Measurements from ENCODE around the gene CUZD1. TPM values are rescaled to one million over a fixed set of nuclear protein-coding genes. Genes with fewer than 3 reads are reported as not detected.
A peak's percentile ranks its signal among the peaks of the same experiment; 100 is the strongest.
"Not testable (repeated sequence)": the region's sequence is repeated elsewhere in the genome, so short reads cannot be mapped to it uniquely, and the experiment has no call there.

The CUZD1 gene
- total RNA-seq, 1 donor from 2014 or later: 0.56 TPM

DNA sequence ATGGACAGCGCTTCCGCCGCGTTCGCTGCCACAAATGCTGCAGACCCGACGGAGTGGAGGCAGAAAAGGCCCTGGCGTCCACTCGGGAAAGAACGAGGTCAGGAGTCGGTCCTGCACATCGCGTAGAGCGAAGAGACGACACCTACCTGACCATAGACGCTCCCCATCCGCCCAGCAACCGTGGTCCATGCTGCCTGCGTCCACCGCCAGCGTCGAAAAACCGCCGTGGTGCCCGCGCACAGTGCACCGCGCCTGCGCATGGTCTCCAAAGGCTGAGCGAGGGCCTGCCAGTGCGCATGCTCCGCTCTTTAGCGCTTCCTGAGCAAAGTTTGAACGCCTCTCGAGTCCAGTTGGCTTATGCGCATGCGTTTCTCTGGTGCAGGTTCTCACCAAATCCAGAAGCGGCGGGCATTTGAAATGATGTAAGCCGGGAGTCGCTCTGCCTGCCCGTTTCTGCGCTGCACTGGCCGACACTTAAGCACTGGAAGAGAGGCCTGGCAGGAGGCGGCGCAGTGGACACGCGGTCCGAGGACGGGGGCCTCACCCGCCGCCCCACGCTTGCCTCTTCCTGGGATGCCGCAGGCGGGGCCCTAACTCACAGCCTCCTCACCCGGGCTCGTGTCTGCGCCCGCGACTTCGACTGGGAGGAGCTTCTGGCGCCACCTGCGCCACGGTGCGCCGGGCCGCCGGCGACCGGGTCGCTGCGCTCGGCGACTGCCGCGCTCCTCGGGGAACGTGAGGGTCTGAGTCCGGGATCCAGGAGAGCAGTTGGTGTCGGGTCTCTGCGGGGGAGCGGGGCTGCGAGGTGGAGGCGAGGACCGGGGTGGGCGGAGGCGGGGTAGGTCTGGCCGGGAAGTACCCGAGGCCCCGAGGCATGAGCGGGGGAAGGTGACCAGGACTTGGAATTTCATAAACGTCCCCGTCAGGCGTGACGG is 33.9 kb upstream of the CUZD1 start, which contains the start of gene FAM24B:
Gene FAM24B (minus strand): TSS at position 243 of the 935 bp plus-strand sequence. CDS start 29,066 bp downstream, outside the sequence.
- DNase-seq: peak; percentile 93
- Histone ChIP-seq H3K36me3 (no peaks in the 10 kb centered on the region), H3K27ac (peak within 1 kb of the TSS; percentile 56), H3K27me3 (ENCODE audit: low read depth) (no peaks in the 10 kb centered on the region), H3K4me3 (peak within 1 kb of the TSS; percentile 65), H3K4me1 (peaks cover 5% of the 10 kb centered on the region), H3K9me3 (no peaks in the 10 kb centered on the region)
- intact Hi-C loops (cut with DNase I): no loop called here
- TF ChIP-seq, protein P1, sequence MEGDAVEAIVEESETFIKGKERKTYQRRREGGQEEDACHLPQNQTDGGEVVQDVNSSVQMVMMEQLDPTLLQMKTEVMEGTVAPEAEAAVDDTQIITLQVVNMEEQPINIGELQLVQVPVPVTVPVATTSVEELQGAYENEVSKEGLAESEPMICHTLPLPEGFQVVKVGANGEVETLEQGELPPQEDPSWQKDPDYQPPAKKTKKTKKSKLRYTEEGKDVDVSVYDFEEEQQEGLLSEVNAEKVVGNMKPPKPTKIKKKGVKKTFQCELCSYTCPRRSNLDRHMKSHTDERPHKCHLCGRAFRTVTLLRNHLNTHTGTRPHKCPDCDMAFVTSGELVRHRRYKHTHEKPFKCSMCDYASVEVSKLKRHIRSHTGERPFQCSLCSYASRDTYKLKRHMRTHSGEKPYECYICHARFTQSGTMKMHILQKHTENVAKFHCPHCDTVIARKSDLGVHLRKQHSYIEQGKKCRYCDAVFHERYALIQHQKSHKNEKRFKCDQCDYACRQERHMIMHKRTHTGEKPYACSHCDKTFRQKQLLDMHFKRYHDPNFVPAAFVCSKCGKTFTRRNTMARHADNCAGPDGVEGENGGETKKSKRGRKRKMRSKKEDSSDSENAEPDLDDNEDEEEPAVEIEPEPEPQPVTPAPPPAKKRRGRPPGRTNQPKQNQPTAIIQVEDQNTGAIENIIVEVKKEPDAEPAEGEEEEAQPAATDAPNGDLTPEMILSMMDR (IDR thresholded peaks at IDR 0.05): no peak
- ATAC-seq: peak; percentile 98 to 99

DNA sequence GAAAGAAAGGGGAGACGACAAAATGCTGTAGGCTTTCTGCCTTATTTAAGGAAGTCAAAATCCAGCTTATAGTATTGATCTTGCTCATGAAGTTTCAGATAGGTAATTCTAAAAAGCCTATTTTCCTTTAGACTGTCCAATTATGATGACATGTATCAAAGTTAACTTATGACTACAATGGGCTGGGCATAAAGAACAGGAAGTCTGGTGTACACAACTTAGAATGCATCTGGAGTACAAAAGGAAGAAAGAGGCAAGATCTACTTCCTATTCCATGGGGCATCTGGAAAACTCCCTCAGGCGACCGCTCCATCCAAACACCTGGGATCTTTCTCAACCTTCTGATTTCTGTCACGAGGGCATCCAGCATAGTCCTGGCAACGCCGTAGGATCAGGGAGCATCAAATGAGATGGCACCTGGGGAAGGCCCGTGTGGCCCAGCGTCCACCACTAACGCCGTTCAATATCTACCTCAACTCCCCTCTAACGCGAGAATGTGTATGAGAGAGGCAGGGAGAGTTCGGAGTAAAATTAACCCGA is 33.2 kb upstream of the CUZD1 start:
- Histone ChIP-seq H3K4me1 (peaks cover 5% of the 10 kb centered on the region), H3K36me3 (no peaks in the 10 kb centered on the region), H3K9me3 (no peaks in the 10 kb centered on the region), H3K4me3 (peak overlapping the region; percentile 65), H3K27ac (peak overlapping the region; percentile 56), H3K27me3 (ENCODE audit: low read depth) (no peaks in the 10 kb centered on the region)
- DNase-seq (no peak), ATAC-seq (peak; percentile 20 to 36)
- TF ChIP-seq, protein P1 (IDR thresholded peaks at IDR 0.05): no peak
- intact Hi-C loops (cut with DNase I): no loop called here

- DNase-seq (no peak), ATAC-seq (no peak)
- H3K27me3 ChIP-seq (ENCODE audit: low read depth): no peaks in the 10 kb centered on the region
- intact Hi-C loops (cut with DNase I): no loop called here
- H3K4me3 ChIP-seq: no peak overlapping the region
- H3K4me1 ChIP-seq: peaks cover 5% of the 10 kb centered on the region
- TF ChIP-seq, protein P1 (IDR thresholded peaks at IDR 0.05): no peak
- no peaks in the 10 kb centered on the region for H3K36me3 ChIP-seq
- H3K9me3 ChIP-seq: no peaks in the 10 kb centered on the region
- no peak overlapping the region for H3K27ac ChIP-seq
Measured at GRCh38 chr10:122877264-122877663, 31.6 kb upstream of the CUZD1 start.

DNA sequence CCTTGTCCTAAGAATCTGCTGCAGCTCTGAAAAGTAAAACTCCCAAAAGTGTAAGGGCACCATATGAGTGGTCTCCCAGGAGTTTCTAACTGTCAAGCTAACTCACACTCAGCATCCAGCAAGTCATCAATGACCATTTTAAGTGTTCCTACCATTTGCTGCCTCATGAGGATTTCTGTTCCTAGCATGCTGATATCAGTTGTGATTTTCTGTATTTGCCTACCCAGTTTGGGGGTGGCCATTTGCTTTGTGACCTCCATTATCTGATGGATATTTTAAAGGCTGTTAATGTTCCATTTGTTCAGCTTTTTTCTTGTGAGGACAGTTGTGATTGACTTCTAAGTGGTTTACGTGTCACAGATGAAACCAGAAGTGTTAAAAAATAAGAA is 30.8 kb upstream of the CUZD1 start:
- Histone ChIP-seq H3K27me3 (ENCODE audit: low read depth) (no peaks in the 10 kb centered on the region), H3K4me1 (peaks cover 5% of the 10 kb centered on the region), H3K27ac (no peak overlapping the region), H3K9me3 (no peaks in the 10 kb centered on the region), H3K36me3 (no peaks in the 10 kb centered on the region), H3K4me3 (no peak overlapping the region)
- ATAC-seq (no peak), DNase-seq (no peak)
- TF ChIP-seq, protein P1 (IDR thresholded peaks at IDR 0.05): no peak
- intact Hi-C loops (cut with DNase I): no loop called here

GRCh38 chr10:122875843-122876466 is 30.3 kb upstream of the CUZD1 start:
- Histone ChIP-seq H3K4me1 (peaks cover 5% of the 10 kb centered on the region), H3K36me3 (no peaks in the 10 kb centered on the region), H3K27me3 (ENCODE audit: low read depth) (no peaks in the 10 kb centered on the region), H3K9me3 (no peaks in the 10 kb centered on the region), H3K27ac (no peak overlapping the region), H3K4me3 (no peak overlapping the region)
- TF ChIP-seq, protein P1 (IDR thresholded peaks at IDR 0.05): no peak
- ATAC-seq: no peak
- DNase-seq: no peak
- intact Hi-C loops (cut with DNase I): no loop called here

DNA sequence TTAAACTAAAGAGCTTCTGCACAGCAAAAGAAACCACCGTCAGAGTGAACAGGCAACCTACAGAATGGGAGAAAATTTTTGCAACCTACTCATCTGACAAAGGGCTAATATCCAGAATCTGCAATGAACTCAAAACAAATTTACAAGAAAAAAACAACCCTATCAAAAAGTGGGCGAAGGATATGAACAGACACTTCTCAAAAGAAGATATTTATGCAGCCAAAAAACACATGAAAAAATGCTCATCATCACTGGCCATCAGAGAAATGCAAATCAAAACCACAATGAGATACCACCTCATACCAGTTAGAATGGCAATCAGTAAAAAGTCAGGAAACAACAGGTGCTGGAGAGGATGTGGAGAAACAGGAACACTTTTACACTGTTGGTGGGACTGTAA is 26.3 kb upstream of the CUZD1 start:
- H3K27ac ChIP-seq; ATAC-seq; H3K9me3 ChIP-seq; H3K27me3 ChIP-seq (ENCODE audit: low read depth); DNase-seq; H3K4me3 ChIP-seq; H3K36me3 ChIP-seq; intact Hi-C loops (cut with DNase I); H3K4me1 ChIP-seq: not testable (repeated sequence)

DNA sequence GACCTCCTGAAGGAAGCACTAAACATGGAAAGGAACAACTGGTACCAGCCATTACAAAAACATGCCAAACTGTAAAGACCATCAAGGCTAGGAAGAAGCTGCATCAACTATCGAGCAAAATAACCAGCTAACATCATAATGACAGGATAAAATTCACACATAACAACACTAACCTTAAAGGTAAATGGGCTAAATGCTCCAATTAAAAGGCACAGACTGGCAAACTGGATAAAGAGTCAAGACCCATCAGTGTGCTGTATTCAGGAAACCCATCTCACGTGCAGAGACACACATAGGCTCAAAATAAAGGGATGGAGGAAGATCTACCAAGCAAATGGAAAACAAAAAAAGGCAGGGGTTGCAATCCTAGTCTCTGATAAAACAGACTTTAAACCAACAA is 23.1 kb upstream of the CUZD1 start:
- H3K9me3 ChIP-seq; H3K4me3 ChIP-seq; ATAC-seq; H3K27ac ChIP-seq; intact Hi-C loops (cut with DNase I); DNase-seq; H3K4me1 ChIP-seq; H3K36me3 ChIP-seq; H3K27me3 ChIP-seq (ENCODE audit: low read depth): not testable (repeated sequence)

DNA sequence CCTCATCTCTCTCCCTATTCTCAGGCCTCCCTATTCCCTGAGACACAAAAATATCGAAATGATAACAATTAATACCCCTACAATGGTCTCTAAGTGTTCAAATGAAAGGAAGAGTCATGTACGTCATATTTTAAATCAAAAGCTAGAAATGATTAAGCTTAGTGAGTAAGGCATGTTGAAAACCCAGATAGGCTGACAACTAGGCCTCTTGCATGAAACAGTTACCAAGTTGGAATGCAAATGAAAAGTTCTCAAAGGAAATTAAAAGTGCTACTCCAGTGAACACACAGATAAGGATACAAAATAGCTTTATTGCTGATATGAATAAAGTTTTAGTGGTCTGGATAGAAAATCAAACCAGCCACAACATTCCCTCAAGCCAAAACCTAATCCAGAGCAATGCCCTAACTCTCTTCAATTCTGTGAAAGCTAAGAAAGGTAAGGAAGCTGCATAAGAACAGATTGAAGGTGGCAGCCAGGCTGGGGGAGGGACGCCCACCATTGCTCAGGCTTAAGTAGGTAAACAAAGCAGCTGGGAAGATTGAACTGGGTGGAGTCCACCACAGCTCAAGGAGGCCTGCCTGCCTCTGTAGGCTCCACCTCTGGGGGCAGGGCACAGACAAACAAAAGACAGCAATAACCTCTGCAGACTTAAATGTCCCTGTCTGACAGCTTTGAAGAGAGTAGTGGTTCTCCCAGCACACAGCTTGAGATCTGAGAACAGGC is 21.3 kb upstream of the CUZD1 start:
- H3K9me3 ChIP-seq; intact Hi-C loops (cut with DNase I); H3K36me3 ChIP-seq; H3K27me3 ChIP-seq (ENCODE audit: low read depth); H3K4me3 ChIP-seq; DNase-seq; H3K27ac ChIP-seq; H3K4me1 ChIP-seq: not testable (repeated sequence)
- ATAC-seq: peak in 1 of 2 donors; percentile 45
